ENCODE results near the gene YWHAG. TPM values are rescaled to one million over a fixed set of nuclear protein-coding genes. Genes with fewer than 3 reads are reported as not detected.

The YWHAG gene
- total and polyA plus RNA-seq, 2 of the 13 experiments (the other 11 are each of a cell fraction or from before 2014, with no cell fraction given) = 36.9 to 67.5 TPM

DNA sequence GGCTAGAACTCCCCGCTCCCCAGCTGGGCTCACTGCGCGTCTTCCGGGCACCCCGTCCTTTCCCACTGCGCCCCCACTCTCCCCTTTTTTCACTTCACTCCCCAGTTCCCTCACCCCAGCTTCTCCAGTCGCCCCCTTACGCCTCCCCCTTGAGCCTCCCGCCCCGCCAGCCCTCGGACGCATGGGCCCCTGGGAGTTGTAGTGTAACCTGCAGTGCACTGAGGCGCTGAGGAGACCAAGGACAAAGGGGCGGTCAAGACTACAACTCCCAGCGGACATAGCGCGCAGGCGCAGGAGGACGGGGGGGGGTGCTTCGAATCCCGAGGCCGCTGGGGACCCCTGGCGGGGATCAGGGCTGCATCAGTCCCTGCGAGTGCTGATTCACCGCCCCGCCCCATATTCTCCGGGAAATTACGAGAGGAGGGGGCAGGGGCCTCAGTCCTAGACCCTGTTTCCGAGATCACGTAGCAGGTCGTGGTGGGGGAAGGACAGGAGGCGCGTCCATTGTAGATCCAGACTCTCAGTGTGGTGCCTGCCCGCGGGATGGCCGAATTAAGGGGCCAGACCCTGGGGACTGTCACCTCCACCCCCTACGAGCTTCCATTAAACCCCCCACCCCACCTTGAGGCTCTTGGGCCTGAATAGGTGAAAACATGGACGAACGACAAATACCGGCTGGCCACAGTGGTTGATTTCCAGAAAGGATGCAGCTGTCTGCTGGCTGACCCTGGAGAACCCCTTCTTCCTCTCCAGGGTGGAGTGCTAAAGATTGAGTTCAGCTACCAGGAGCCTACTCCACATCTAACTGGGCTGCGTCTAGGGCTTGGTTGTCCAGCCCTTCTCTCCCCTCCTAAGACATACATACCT is 553 bp upstream of the YWHAG start:
- FAIRE-seq = peak; percentile 72
- TF ChIP-seq, protein P1, sequence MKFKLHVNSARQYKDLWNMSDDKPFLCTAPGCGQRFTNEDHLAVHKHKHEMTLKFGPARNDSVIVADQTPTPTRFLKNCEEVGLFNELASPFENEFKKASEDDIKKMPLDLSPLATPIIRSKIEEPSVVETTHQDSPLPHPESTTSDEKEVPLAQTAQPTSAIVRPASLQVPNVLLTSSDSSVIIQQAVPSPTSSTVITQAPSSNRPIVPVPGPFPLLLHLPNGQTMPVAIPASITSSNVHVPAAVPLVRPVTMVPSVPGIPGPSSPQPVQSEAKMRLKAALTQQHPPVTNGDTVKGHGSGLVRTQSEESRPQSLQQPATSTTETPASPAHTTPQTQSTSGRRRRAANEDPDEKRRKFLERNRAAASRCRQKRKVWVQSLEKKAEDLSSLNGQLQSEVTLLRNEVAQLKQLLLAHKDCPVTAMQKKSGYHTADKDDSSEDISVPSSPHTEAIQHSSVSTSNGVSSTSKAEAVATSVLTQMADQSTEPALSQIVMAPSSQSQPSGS (CRISPR knock-in tag; IDR thresholded peaks at IDR 0.05) = 0 out of 2 replicates have a peak, but pooled peaks have one; percentile 27
- TF ChIP-seq ISX (CRISPR knock-in tag; conservative IDR thresholded peaks at IDR 0.05) (no peak), SMAD1 (CRISPR knock-in tag; IDR thresholded peaks at IDR 0.05; ENCODE audit: borderline replicate concordance, low read depth) (peak; percentile 80; the same call in 1 of the 2 replicates), NR2F2 (IDR thresholded peaks at IDR 0.05; ENCODE audit: borderline replicate concordance, low read depth) (0 out of 2 replicates have a peak, but pooled peaks have one; percentile 49), BHLHE40 (IDR thresholded peaks at IDR 0.05; ENCODE audit: low read length) (0 out of 2 replicates have a peak, but pooled peaks have one; percentile 1), ZNF256 (CRISPR knock-in tag; conservative IDR thresholded peaks at IDR 0.05) (no peak)
- TF ChIP-seq, protein P2, sequence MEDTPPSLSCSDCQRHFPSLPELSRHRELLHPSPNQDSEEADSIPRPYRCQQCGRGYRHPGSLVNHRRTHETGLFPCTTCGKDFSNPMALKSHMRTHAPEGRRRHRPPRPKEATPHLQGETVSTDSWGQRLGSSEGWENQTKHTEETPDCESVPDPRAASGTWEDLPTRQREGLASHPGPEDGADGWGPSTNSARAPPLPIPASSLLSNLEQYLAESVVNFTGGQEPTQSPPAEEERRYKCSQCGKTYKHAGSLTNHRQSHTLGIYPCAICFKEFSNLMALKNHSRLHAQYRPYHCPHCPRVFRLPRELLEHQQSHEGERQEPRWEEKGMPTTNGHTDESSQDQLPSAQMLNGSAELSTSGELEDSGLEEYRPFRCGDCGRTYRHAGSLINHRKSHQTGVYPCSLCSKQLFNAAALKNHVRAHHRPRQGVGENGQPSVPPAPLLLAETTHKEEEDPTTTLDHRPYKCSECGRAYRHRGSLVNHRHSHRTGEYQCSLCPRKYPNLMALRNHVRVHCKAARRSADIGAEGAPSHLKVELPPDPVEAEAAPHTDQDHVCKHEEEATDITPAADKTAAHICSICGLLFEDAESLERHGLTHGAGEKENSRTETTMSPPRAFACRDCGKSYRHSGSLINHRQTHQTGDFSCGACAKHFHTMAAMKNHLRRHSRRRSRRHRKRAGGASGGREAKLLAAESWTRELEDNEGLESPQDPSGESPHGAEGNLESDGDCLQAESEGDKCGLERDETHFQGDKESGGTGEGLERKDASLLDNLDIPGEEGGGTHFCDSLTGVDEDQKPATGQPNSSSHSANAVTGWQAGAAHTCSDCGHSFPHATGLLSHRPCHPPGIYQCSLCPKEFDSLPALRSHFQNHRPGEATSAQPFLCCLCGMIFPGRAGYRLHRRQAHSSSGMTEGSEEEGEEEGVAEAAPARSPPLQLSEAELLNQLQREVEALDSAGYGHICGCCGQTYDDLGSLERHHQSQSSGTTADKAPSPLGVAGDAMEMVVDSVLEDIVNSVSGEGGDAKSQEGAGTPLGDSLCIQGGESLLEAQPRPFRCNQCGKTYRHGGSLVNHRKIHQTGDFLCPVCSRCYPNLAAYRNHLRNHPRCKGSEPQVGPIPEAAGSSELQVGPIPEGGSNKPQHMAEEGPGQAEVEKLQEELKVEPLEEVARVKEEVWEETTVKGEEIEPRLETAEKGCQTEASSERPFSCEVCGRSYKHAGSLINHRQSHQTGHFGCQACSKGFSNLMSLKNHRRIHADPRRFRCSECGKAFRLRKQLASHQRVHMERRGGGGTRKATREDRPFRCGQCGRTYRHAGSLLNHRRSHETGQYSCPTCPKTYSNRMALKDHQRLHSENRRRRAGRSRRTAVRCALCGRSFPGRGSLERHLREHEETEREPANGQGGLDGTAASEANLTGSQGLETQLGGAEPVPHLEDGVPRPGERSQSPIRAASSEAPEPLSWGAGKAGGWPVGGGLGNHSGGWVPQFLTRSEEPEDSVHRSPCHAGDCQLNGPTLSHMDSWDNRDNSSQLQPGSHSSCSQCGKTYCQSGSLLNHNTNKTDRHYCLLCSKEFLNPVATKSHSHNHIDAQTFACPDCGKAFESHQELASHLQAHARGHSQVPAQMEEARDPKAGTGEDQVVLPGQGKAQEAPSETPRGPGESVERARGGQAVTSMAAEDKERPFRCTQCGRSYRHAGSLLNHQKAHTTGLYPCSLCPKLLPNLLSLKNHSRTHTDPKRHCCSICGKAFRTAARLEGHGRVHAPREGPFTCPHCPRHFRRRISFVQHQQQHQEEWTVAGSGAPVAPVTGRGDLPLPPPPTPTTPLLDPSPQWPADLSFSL (CRISPR knock-in tag; IDR thresholded peaks at IDR 0.05) = no peak
- TF ChIP-seq, protein P3, sequence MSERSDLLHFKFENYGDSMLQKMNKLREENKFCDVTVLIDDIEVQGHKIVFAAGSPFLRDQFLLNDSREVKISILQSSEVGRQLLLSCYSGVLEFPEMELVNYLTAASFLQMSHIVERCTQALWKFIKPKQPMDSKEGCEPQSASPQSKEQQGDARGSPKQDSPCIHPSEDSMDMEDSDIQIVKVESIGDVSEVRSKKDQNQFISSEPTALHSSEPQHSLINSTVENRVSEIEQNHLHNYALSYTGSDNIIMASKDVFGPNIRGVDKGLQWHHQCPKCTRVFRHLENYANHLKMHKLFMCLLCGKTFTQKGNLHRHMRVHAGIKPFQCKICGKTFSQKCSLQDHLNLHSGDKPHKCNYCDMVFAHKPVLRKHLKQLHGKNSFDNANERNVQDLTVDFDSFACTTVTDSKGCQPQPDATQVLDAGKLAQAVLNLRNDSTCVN (CRISPR knock-in tag; IDR thresholded peaks at IDR 0.05; ENCODE audit: borderline replicate concordance) = no peak

More for the DNA sequence above, 553 bp upstream of the YWHAG start:
- Histone ChIP-seq H3K79me2 (ENCODE audit: insufficient read depth, low read length) (peaks cover 44% of the 10 kb centered on the region), H4K20me1 (ENCODE audit: insufficient read depth, low read length) (peaks cover 34% of the 10 kb centered on the region), H3K9me3 (ENCODE audit: low read length) (no peaks in the 10 kb centered on the region), H3K4me2 (ENCODE audit: low read depth, low read length) (peak overlapping the region; percentile 98), H3K27me3 (ENCODE audit: control insufficient read depth in 1 of 2, insufficient read depth in 2 of 2, low read length in 2 of 2) (no peaks in the 10 kb centered on the region; a peak in 1 of 5 replicates), H2AFZ (ENCODE audit: low read length) (peak overlapping the region; percentile 45), H3K9ac (ENCODE audit: insufficient read depth, low read depth, low read length) (peak overlapping the region; percentile 96), H3K4me3 (replicated peaks in 1 of 3; ENCODE audit: insufficient read depth in 1 of 3, low read depth in 2 of 3, low read length in 3 of 3) (peak overlapping the region; percentile 92 to 99 (median 94)), H3K4me1 (ENCODE audit: insufficient read depth, low read length) (peaks cover 47% of the 10 kb centered on the region), H3K27ac (ENCODE audit: extremely low read length, insufficient read depth, low read length) (peak overlapping the region; percentile 93), H3K36me3 (replicated peaks in 1 of 2; ENCODE audit: control insufficient read depth in 1 of 2, insufficient read depth in 2 of 2, low read length in 2 of 2) (peaks cover 0 to 3% of the 10 kb centered on the region in 2 experiments; a peak in 2 of 5 replicates)
- DNase-seq (ENCODE audit: low spot score) (peak; percentile 97), ATAC-seq (peak; percentile 93)
- BruUV-seq (replicated peaks) = TSS peak; percentile 100
- in situ Hi-C loops (cut with HindIII; ENCODE audit: extremely low pct_ligation_motif_present, low pct_unique_long_range_greater_than_20kb) = no loop called here
- intact Hi-C loops (cut with micrococcal nuclease; ENCODE audit: unreplicated experiment) = loop anchor here (1.0 kb wide), 1 partner anchor 41 kb away; no protein-coding TSS in a partner anchor
- ChIA-PET CTCF (ENCODE audit: low intra/inter-chr PET ratio, low total read pairs) (interaction anchor here (1.7 kb wide), 1 partner anchor 45 kb away, joined by 7 read pairs; no protein-coding TSS in a partner anchor), POLR2A (interaction anchor here (0.6 to 2.8 kb wide), 19 partner anchors 9 to 67 kb away, joined by 3 to 20 read pairs (median 5); partner anchors contain the start of genes HSPB1 and SSC4D)
- WGBS (ENCODE audit: low lambda C conversion rate) = under 1% methylated on average over 20 of the region's 41 CpGs
